Stimulated activated CD4-positive, alpha-beta T cell treated with anti-CD3 and anti-CD28 coated beads, Interleukin-2, amount 100 ng/mL, for 24 hours (primary cell): ENCODE data around the gene CALML5.

ENCODE experiments used
- DNase-seq, 2 donors: peaks; one replicate each; pipeline ENCODE4 v3.0.0-alpha.2; 2020

CALML5 gene

DNA sequence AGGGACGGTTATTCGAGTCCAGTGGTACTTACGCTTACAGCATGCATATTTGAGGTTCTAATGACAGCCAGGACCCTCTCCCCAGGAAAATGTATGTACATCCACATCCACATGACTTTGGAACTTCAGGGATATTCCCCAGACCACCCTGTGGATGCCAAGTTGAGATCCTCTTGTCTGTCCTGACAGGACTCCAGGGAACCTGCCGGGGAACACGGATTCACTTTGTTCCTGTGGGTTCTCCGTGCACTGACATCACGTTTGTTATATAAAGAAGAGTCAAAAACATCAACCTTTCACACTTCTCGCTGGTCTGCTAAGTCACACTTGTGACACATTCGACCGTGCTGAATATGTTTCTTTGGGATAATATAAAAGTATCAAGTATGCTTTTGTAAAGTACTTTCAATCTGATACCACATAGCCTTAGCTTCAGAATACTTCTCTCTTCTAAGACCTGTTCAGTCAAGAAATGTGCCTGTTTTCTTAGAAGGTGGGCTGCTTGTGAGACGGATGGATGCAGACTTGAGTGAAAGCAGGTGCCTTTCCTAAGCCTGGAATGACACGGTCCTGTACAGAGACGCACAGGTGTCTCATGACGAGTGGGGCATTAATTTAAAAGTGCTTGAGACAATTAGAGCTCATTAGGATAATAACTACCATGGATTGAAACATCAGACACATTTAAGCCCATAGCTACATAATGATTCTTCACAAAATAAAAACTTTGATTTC lies 38.7 kb downstream of the CALML5 start:
- no peak for DNase-seq

DNA sequence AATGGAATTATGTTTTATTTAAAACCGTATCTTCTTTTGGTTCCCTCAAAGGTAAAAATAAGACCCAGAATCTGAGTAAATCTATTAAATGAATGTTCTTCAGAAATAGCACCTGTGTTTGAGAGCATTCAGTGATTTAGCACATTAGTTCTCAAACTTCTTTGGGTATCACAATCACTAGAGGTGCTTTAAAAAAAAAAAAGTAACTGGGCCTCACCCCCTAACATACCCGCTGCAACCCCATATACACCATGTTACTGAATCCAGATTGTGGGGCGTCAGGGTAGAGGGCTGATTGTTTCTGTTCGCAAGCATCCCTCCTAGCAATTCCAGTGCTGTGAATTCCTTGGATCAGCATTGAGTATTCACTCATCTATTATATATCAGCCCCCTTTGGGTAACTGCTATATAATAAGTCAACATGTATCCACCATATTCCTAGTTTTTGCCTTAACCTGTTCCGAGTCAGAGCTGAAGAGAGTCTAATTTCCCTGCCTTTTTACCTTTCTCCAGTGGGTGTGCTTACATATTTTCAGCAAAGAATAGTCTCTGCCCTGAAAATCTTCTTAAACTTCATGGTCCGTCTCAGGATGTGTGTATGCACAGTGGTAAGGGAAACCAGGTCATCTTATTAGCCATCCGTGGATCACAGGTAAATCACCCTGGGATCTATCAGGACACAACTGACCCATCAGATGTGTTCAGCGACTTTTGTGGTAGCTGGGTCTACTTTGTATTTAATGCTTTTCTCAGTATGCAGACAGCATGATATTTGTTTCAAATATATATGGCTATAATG lies 40.2 kb downstream of the CALML5 start:
- no peak for DNase-seq

DNA sequence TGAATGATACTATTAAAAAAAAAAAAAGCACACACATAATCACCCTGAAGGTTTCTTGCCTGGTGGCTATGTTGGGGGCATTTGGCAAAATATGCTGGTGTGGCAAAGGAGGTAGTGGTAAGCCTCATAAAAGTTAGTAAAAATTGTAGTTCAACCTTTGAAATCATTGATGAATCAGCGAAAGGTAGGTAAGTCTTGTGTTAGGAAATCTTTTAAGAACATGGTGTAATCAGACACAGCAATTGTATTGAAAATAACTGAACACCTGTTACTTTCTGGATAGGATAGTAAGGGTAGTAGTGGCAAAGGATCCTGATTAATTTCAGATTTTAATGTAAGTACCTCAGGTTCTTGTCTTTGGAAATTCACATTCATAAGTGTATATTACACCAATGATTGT lies 40.9 kb downstream of the CALML5 start:
- DNase-seq, result no peak

DNA sequence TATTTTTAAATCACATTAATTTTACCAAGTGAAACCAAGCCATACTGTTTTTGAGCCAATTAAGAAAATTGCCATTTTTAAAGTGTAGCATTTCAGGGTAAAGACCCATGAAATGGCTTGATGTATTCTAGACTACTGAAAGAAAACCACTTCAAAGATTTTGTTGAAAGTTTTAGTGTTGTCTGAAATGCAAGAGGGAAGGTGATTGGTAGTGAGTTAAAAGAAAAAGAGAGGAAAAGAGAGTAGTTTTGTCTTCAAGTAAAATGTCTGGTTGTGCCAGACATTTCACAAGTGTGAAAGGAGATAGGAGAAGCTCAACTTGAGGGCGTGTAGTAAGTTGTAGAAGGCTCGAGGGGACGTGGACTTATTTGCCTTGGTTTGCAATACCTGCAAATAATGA lies 41.6 kb downstream of the CALML5 start:
- no peak for DNase-seq

DNA sequence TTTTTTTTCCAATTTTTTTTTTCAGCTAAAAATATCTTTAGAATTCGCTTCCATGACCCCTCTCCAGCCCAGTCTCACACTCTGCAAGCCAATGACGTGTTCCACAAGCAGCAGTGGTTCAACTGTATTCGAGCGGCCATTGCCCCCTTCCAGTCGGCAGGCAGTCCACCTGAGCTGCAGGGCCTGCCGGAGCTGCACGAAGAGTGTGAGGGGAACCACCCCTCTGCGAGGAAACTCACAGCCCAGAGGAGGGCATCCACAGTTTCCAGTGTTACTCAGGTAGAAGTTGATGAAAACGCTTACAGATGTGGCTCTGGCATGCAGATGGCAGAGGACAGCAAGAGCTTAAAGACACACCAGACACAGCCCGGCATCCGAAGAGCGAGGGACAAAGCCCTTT lies 42.8 kb downstream of the CALML5 start:
- no peak for DNase-seq

DNA sequence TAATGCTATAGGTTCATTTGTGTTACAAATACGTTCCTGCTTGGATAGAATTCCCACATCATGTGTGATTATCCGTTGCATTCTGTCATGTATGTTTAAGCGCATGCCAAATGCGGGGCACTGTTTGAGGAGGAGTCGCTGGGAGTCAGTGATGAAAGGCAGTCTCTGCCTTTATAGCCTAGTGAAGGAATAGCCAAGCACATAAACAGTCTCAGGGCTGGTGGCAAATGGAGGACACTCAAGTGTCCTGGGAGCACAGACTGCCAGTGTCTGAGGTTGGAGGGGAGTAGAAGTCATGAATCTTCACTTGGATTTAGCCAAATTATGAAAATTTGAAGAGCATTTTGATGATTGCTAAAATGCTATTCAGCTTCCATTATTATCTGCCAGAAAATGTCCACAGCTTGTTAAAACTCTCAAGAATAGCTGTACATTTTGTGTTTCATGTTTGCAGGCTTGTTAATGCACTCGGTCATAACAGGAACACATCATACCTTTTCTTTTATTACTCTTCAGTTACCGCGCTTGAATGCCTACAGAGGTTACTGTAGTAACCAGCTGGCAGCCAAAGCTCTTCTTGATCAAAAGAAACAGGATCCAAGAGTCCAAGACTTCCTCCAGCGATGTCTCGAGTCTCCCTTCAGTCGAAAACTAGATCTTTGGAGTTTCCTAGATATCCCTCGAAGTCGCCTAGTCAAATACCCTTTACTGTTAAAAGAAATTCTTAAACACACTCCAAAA lies 45.5 kb downstream of the CALML5 start:
- no peak for DNase-seq

DNA sequence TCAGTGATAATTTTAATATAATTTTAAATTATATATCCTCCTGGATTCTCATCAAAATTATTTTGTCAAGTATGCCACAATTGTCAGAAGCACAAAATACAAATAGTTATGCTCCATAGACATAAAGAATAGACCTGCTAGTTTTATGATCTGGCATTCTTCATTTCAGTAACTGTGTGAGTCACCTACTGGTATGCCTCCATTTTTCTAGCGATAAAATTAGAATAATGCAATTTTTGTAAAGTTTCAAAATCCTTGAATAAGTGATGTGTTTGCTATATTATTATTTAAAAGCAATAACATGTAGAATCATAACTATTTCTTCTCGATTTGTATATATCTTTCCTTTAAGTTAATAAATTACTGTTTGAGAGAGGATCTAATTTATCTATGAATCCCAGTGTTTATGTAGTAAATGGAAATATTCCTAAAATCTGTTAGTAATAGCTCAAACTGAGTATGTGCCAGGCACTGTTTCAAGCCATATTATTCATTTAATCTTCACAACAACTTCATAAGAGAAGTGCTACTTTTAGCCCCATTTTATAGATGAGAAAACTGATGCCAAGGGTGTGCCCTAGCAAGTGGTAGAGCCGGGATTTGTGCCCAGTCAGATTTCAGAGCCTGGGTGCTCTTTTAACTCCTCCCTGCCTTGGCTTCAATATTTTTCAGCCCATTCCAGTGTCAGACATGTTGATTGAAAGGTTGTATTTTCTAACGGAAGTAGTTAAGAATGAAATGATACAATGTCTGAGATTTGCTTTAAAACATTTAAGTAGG lies 48.6 kb downstream of the CALML5 start:
- no peak for DNase-seq

DNA sequence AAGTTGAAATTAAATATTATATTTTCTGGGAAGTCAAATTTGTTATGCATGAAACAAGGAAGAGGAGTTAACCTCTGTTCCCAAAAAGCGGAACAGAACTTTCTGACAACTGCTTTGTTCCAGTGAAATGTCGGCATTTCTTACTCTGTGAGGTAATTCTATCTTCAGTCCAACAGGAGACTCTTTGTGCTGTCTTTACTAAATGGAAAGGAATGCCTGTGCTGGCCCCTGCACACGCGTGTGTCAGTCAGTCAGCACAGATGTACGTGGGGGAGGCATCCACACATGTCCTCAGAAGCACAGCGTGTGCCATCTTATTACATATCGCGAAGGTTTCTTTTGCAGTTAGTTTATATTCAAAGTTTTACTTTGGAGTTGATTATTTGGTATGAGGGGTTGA lies 49.5 kb downstream of the CALML5 start:
- DNase-seq, result no peak

DNA sequence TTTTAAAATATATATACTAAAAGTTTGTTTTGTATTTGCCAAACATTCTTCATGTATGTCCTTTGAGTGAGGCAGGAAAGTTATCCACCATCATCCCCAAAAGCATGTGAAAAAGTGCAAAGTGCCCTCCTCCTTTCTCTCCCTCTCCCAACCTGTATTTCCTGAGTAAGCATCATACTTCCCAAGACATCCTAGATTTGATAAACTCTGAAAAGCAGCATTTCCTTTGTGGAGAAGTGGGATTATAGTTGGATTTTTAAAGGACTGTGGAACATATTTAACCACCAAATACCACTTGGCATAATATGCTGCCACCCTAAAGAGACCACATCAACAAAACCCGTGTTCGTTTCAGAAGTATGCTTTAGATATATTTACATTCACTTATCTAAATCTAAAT lies 50.1 kb downstream of the CALML5 start:
- DNase-seq, result no peak
